Measurements from ENCODE around the gene SVBP.

SVBP gene

GRCh38 chr1:42765269-42765668 is 51.9 kb downstream of the SVBP start:
- DNase-seq (ENCODE audit: low read depth in 2 of 2) = no peak

- no peak for DNase-seq (ENCODE audit: low read depth in 2 of 2)
These were observed 54.9 kb downstream of the SVBP start for GRCh38 chr1:42762269-42762668.

GRCh38 chr1:42761567-42761966 is 55.6 kb downstream of the SVBP start:
- no peak for DNase-seq (ENCODE audit: low read depth in 2 of 2)

- no peak for DNase-seq (ENCODE audit: low read depth in 2 of 2)
These were observed 58.1 kb downstream of the SVBP start for GRCh38 chr1:42759114-42759513.

GRCh38 chr1:42758641-42759040 is 58.6 kb downstream of the SVBP start:
- no peak for DNase-seq (ENCODE audit: low read depth in 2 of 2)

- DNase-seq (ENCODE audit: low read depth in 2 of 2) = no peak
These were observed 59.3 kb downstream of the SVBP start for GRCh38 chr1:42757892-42758275.
